Measurements from ENCODE around the gene SLC7A5. TPM values are rescaled to one million over a fixed set of nuclear protein-coding genes. Genes with fewer than 3 reads are reported as not detected.
"Not testable (repeated sequence)": the region's sequence is repeated elsewhere in the genome, so short reads cannot be mapped to it uniquely, and the experiment has no call there.

The SLC7A5 gene
- polyA plus RNA-seq, 3 donors from 2014 or later = 2.6 to 7.3 (median 4.2) TPM

GRCh38 chr16:87800497-87800896, 68.8 kb downstream of the SLC7A5 start:
- DNase-seq = no peak
- peaks cover 0 to 2% (median 0%) of the 10 kb centered on the region in 6 donors for H3K9me3 Mint-ChIP-seq
- H3K27ac Mint-ChIP-seq = no peak overlapping the region
- H3K4me1 Mint-ChIP-seq = no peaks in the 10 kb centered on the region
- H3K36me3 Mint-ChIP-seq = peaks cover 0 to 3% (median 0%) of the 10 kb centered on the region in 3 donors
- H3K27me3 Mint-ChIP-seq (ENCODE audit: low read depth in 3 of 3) = peaks cover 0 to 4% (median 2%) of the 10 kb centered on the region in 3 donors
- H3K4me3 Mint-ChIP-seq = no peak overlapping the region

- peaks cover 0 to 2% (median 0%) of the 10 kb centered on the region in 6 donors for H3K9me3 Mint-ChIP-seq
- DNase-seq = no peak
- H3K4me1 Mint-ChIP-seq = no peaks in the 10 kb centered on the region
- H3K4me3 Mint-ChIP-seq = no peak overlapping the region
- peaks cover 0 to 6% (median 2%) of the 10 kb centered on the region in 3 donors for H3K27me3 Mint-ChIP-seq (ENCODE audit: low read depth in 3 of 3)
- no peak overlapping the region for H3K27ac Mint-ChIP-seq
- peaks cover 0 to 3% (median 0%) of the 10 kb centered on the region in 3 donors for H3K36me3 Mint-ChIP-seq
These were observed 74.0 kb downstream of the SLC7A5 start for GRCh38 chr16:87795336-87795735.

GRCh38 chr16:87794485-87795078, 74.7 kb downstream of the SLC7A5 start:
- Mint-ChIP-seq H3K9me3 (peaks cover 0 to 2% (median 0%) of the 10 kb centered on the region in 6 donors), H3K27me3 (ENCODE audit: low read depth in 3 of 3) (peaks cover 0 to 6% (median 2%) of the 10 kb centered on the region in 3 donors), H3K36me3 (no peaks in the 10 kb centered on the region), H3K27ac (no peak overlapping the region), H3K4me3 (no peak overlapping the region), H3K4me1 (no peaks in the 10 kb centered on the region)
- DNase-seq = no peak

- Mint-ChIP-seq H3K4me1 (no peaks in the 10 kb centered on the region), H3K9me3 (no peaks in the 10 kb centered on the region), H3K4me3 (no peak overlapping the region), H3K36me3 (no peaks in the 10 kb centered on the region), H3K27ac (no peak overlapping the region), H3K27me3 (ENCODE audit: low read depth in 3 of 3) (peaks cover 0 to 6% (median 0%) of the 10 kb centered on the region in 3 donors)
- DNase-seq = no peak
These were observed 77.1 kb downstream of the SLC7A5 start for GRCh38 chr16:87792205-87792565.

- Mint-ChIP-seq H3K4me1 (no peaks in the 10 kb centered on the region), H3K27ac (no peak overlapping the region), H3K36me3 (no peaks in the 10 kb centered on the region), H3K9me3 (no peaks in the 10 kb centered on the region), H3K27me3 (ENCODE audit: low read depth in 3 of 3) (peaks cover 0 to 6% (median 0%) of the 10 kb centered on the region in 3 donors), H3K4me3 (no peak overlapping the region)
- DNase-seq = no peak
These were observed 77.8 kb downstream of the SLC7A5 start for GRCh38 chr16:87791295-87792204.

- H3K27me3 Mint-ChIP-seq (ENCODE audit: low read depth in 3 of 3) = peaks cover 0 to 6% (median 4%) of the 10 kb centered on the region in 3 donors
- H3K27ac Mint-ChIP-seq = no peak overlapping the region
- no peak for DNase-seq
- H3K9me3 Mint-ChIP-seq = no peaks in the 10 kb centered on the region
- H3K4me3 Mint-ChIP-seq = no peak overlapping the region
- no peaks in the 10 kb centered on the region for H3K4me1 Mint-ChIP-seq
- no peaks in the 10 kb centered on the region for H3K36me3 Mint-ChIP-seq
These were observed 78.8 kb downstream of the SLC7A5 start for GRCh38 chr16:87790292-87791100.

- no peak overlapping the region for H3K4me3 Mint-ChIP-seq
These were observed 79.6 kb downstream of the SLC7A5 start for GRCh38 chr16:87789437-87790291.

GRCh38 chr16:87788730-87789436, 80.4 kb downstream of the SLC7A5 start:
- not testable (repeated sequence) for H3K4me3 Mint-ChIP-seq; H3K27me3 Mint-ChIP-seq (ENCODE audit: low read depth in 3 of 3); H3K9me3 Mint-ChIP-seq; H3K27ac Mint-ChIP-seq; H3K4me1 Mint-ChIP-seq; H3K36me3 Mint-ChIP-seq; DNase-seq

More at GRCh38 chr16:87789437-87790291, 79.6 kb downstream of the SLC7A5 start:
- H3K27me3 Mint-ChIP-seq (ENCODE audit: low read depth in 3 of 3) = peaks cover 0 to 4% (median 4%) of the 10 kb centered on the region in 3 donors
- no peak for DNase-seq
- no peaks in the 10 kb centered on the region for H3K36me3 Mint-ChIP-seq
- no peak overlapping the region for H3K27ac Mint-ChIP-seq
- no peaks in the 10 kb centered on the region for H3K4me1 Mint-ChIP-seq
- H3K9me3 Mint-ChIP-seq = no peaks in the 10 kb centered on the region

- H3K4me1 Mint-ChIP-seq; H3K4me3 Mint-ChIP-seq; H3K27me3 Mint-ChIP-seq (ENCODE audit: low read depth in 3 of 3); H3K36me3 Mint-ChIP-seq; DNase-seq; H3K27ac Mint-ChIP-seq; H3K9me3 Mint-ChIP-seq: not testable (repeated sequence)
These were observed 81.7 kb downstream of the SLC7A5 start for GRCh38 chr16:87787451-87788091.

- no peak overlapping the region for H3K4me3 Mint-ChIP-seq
These were observed 84.5 kb downstream of the SLC7A5 start for GRCh38 chr16:87784812-87785211.

GRCh38 chr16:87782033-87782432, 87.3 kb downstream of the SLC7A5 start:
- H3K4me3 Mint-ChIP-seq = no peak overlapping the region
- H3K36me3 Mint-ChIP-seq = no peaks in the 10 kb centered on the region
- H3K27ac Mint-ChIP-seq = peak overlapping the region in 1 of 6 donors; percentile 98
- peaks cover 15 to 22% (median 18%) of the 10 kb centered on the region in 3 donors for H3K27me3 Mint-ChIP-seq (ENCODE audit: low read depth in 3 of 3)
- DNase-seq = no peak
- H3K4me1 Mint-ChIP-seq = peaks cover 37 to 38% of the 10 kb centered on the region in 2 donors
- no peaks in the 10 kb centered on the region for H3K9me3 Mint-ChIP-seq

More at GRCh38 chr16:87784812-87785211, 84.5 kb downstream of the SLC7A5 start:
- peak overlapping the region in 1 of 6 donors; percentile 26 for H3K27ac Mint-ChIP-seq
- H3K27me3 Mint-ChIP-seq (ENCODE audit: low read depth in 3 of 3) = peaks cover 8 to 10% (median 10%) of the 10 kb centered on the region in 3 donors
- no peak for DNase-seq
- no peaks in the 10 kb centered on the region for H3K36me3 Mint-ChIP-seq
- no peaks in the 10 kb centered on the region for H3K9me3 Mint-ChIP-seq
- H3K4me1 Mint-ChIP-seq = peaks cover 16 to 17% of the 10 kb centered on the region in 2 donors

- peak overlapping the region; percentile 44 to 81 (median 62) for H3K4me3 Mint-ChIP-seq
- DNase-seq = peak; percentile 58 to 74 (median 73)
- H3K9me3 Mint-ChIP-seq = no peaks in the 10 kb centered on the region
- peaks cover 18 to 19% (median 18%) of the 10 kb centered on the region in 3 donors for H3K27me3 Mint-ChIP-seq (ENCODE audit: low read depth in 3 of 3)
- H3K36me3 Mint-ChIP-seq = no peaks in the 10 kb centered on the region
- peaks cover 37 to 38% of the 10 kb centered on the region in 2 donors for H3K4me1 Mint-ChIP-seq
- peak overlapping the region; percentile 79 to 99 (median 98) for H3K27ac Mint-ChIP-seq
These were observed 88.8 kb downstream of the SLC7A5 start for GRCh38 chr16:87780385-87780989.
